Upper lobe of left lung (tissue), 6 donors: ENCODE measurements around the gene KCNJ9. TPM values are rescaled to one million over a fixed set of nuclear protein-coding genes. Genes with fewer than 3 reads are reported as not detected.

Experiments
- ATAC-seq, 2 donors: fragments of 200-7000 bp; cut with Tn5 transposase; one replicate each; pipeline ENCODE4 v1.9.1; 2022; ENCODE audit warnings: mild to moderate bottlenecking in 2 of 2, moderate library complexity in 2 of 2; ENCODE audit not compliant: low FRiP score in 2 of 2
- DNase-seq, 2 donors: peaks; one replicate each; pipeline ENCODE4 v3.0.0-alpha.2; 2019 to 2020
- H3K27ac ChIP-seq, 4 donors: fragments of 200-600 bp; sonication (generic); one replicate each; pipeline ENCODE4 v1.5.1; 2016 to 2019
- H3K27me3 ChIP-seq, 4 donors: fragments of 200-600 bp; sonication (generic); one replicate each; pipeline ENCODE4 v1.5.1; 2017 to 2019
- H3K36me3 ChIP-seq, 4 donors: fragments of 200-600 bp; sonication (generic); one replicate each; pipeline ENCODE4 v1.5.1; 2016 to 2019
- H3K4me1 ChIP-seq, 4 donors: fragments of 200-600 bp; sonication (generic); one replicate each; pipeline ENCODE4 v1.5.1; 2018 to 2019
- H3K4me3 ChIP-seq, 4 donors: fragments of 200-600 bp; sonication (generic); one replicate each; pipeline ENCODE4 v1.5.1; 2017 to 2019; ENCODE audit warnings: mild to moderate bottlenecking in 2 of 4, moderate library complexity in 1 of 4
- H3K9me3 ChIP-seq, 4 donors: fragments of 200-600 bp; sonication (generic); one replicate each; pipeline ENCODE4 v1.5.1; 2018 to 2019
- CTCF ChIP-seq, 6 experiments: fragments of 450-650 bp in 4 of 6; fragments of 200-600 bp in 2 of 6; sonication (generic) in 2 of 6; IDR thresholded peaks; one replicate each; pipeline ENCODE4 v1.5.1; 2016 to 2019; ENCODE audit warnings: antibody characterized with exemption in 6 of 6
- EP300 ChIP-seq, 4 donors: sonication (generic); formaldehyde crosslinking; IDR thresholded peaks; one replicate each; pipeline ENCODE4 v1.5.1; 2017; ENCODE audit warnings: antibody characterized with exemption in 4 of 4, control low read depth in 2 of 4
- POLR2A ChIP-seq, 4 donors: fragments of 450-650 bp; IDR thresholded peaks; one replicate each; pipeline ENCODE4 v1.5.1; 2016 to 2017; ENCODE audit warnings: antibody characterized with exemption in 4 of 4, mild to moderate bottlenecking in 2 of 4
- POLR2AphosphoS5 ChIP-seq, 2 donors: sonication (generic); formaldehyde crosslinking; IDR thresholded peaks; one replicate each; pipeline ENCODE4 v1.5.1; 2017; ENCODE audit warnings: antibody characterized with exemption in 2 of 2
- WGBS, 2 donors: methylation state at CpG; one replicate each; pipeline ENCODE4 v1.1.5; 2017 to 2018; 5-methylcytosine and 5-hydroxymethylcytosine counted together
- total RNA-seq, 6 donors: library from RNA; depleted of rRNA in 4 of 6; stranded (reverse); fragments of >200 nt in 4 of 6; gene quantifications; one replicate each; pipeline versions ENCODE4 v1.1.0 to v1.2.1, GENCODE V29; 2016 to 2021
- donor health status: DM: no; HTN: no; CAD: no; lungs with moderate emphysema.
- donor health status: DM: no; HTN: yes; CAD: no; lungs with severe emphysema.

The KCNJ9 gene
- total RNA-seq, 6 donors from 2014 or later, result not detected

GRCh38 chr1:160128636-160129035, 47.3 kb downstream of the KCNJ9 start:
- TF ChIP-seq CTCF (IDR thresholded peaks at IDR 0.05) (no peak), POLR2A (IDR thresholded peaks at IDR 0.05) (no peak), EP300 (IDR thresholded peaks at IDR 0.05) (no peak), POLR2AphosphoS5 (IDR thresholded peaks at IDR 0.05) (no peak)
- Histone ChIP-seq H3K36me3 (no peaks in the 10 kb centered on the region), H3K9me3 (no peaks in the 10 kb centered on the region), H3K4me1 (peaks cover 0 to 4% (median 1%) of the 10 kb centered on the region in 4 donors), H3K27ac (no peak overlapping the region), H3K27me3 (no peaks in the 10 kb centered on the region), H3K4me3 (no peak overlapping the region)
- WGBS, 2 donors, result 92 to 93% methylated on average over 18 of the region's 18 CpGs
- DNase-seq (no peak), ATAC-seq (no peak)

DNA sequence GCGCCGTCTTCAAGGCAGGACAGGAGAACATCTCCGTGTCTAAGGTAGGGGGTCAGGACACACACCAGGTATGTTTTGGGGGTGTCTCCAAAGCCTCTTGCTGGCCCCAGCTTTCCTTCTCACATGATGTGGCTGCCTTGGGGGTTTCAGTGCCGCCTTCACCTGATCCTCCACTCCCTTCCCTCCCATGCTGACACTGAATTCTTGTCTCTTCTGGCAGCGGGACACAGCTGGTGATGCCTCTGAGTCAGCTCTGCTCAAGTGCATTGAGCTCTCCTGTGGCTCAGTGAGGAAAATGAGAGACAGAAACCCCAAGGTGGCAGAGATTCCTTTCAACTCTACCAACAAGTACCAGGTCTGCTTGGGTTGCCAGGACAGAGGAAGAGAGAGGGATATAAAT, 47.7 kb downstream of the KCNJ9 start:
- H3K4me3 ChIP-seq, result no peak overlapping the region
- ATAC-seq (no peak), DNase-seq (no peak)
- H3K36me3 ChIP-seq, result no peaks in the 10 kb centered on the region
- H3K4me1 ChIP-seq, result peaks cover 0 to 4% (median 1%) of the 10 kb centered on the region in 4 donors
- WGBS, 2 donors, result 89 to 93% methylated on average over 5 of the region's 5 CpGs
- no peaks in the 10 kb centered on the region for H3K27me3 ChIP-seq
- TF ChIP-seq EP300 (IDR thresholded peaks at IDR 0.05), result no peak
- no peak for TF ChIP-seq POLR2A (IDR thresholded peaks at IDR 0.05)
- TF ChIP-seq POLR2AphosphoS5 (IDR thresholded peaks at IDR 0.05), result no peak
- TF ChIP-seq CTCF (IDR thresholded peaks at IDR 0.05), result no peak
- H3K27ac ChIP-seq, result no peak overlapping the region
- H3K9me3 ChIP-seq, result no peaks in the 10 kb centered on the region

GRCh38 chr1:160129558-160129957, 48.2 kb downstream of the KCNJ9 start:
- TF ChIP-seq POLR2A (IDR thresholded peaks at IDR 0.05) (no peak), CTCF (IDR thresholded peaks at IDR 0.05) (no peak), POLR2AphosphoS5 (IDR thresholded peaks at IDR 0.05) (no peak), EP300 (IDR thresholded peaks at IDR 0.05) (no peak)
- Histone ChIP-seq H3K27me3 (no peaks in the 10 kb centered on the region), H3K27ac (no peak overlapping the region), H3K9me3 (no peaks in the 10 kb centered on the region), H3K4me1 (peaks cover 0 to 4% (median 1%) of the 10 kb centered on the region in 4 donors), H3K4me3 (no peak overlapping the region), H3K36me3 (no peaks in the 10 kb centered on the region)
- DNase-seq (no peak), ATAC-seq (no peak)
- WGBS, 2 donors, result 78 to 89% methylated on average over 3 of the region's 3 CpGs

GRCh38 chr1:160129966-160130365, 48.6 kb downstream of the KCNJ9 start:
- Histone ChIP-seq H3K4me1 (peaks cover 0 to 4% (median 1%) of the 10 kb centered on the region in 4 donors), H3K36me3 (no peaks in the 10 kb centered on the region), H3K27ac (no peak overlapping the region), H3K27me3 (no peaks in the 10 kb centered on the region), H3K9me3 (no peaks in the 10 kb centered on the region), H3K4me3 (no peak overlapping the region)
- WGBS, 2 donors, result 83 to 87% methylated on average over 9 to 11 of the region's 11 CpGs
- DNase-seq (no peak), ATAC-seq (no peak)
- TF ChIP-seq CTCF (IDR thresholded peaks at IDR 0.05) (no peak), POLR2A (IDR thresholded peaks at IDR 0.05) (no peak), POLR2AphosphoS5 (IDR thresholded peaks at IDR 0.05) (no peak), EP300 (IDR thresholded peaks at IDR 0.05) (no peak)

DNA sequence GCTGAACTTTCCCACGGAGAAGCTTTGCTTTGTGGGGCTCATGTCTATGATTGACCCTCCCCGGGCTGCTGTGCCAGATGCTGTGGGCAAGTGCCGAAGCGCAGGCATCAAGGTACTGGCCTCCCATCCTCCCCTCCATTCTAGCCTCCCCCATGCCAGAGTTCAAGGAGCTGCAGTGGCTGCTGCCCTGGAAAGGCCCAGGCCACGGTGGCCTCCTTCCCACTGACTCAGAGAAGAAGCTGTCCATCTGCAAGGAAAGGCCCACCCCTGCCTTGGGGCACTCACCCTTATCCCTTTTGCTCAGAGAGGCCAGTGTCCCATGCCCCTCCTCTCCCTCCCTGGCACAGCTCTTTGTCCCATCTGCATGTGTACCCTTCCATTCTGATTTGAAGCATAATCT, 49.1 kb downstream of the KCNJ9 start:
- 88 to 89% methylated on average over 5 of the region's 5 CpGs for WGBS, 2 donors
- H3K36me3 ChIP-seq, result no peaks in the 10 kb centered on the region
- no peaks in the 10 kb centered on the region for H3K27me3 ChIP-seq
- ATAC-seq (no peak), DNase-seq (no peak)
- no peak overlapping the region for H3K4me3 ChIP-seq
- peaks cover 0 to 3% (median 0%) of the 10 kb centered on the region in 4 donors for H3K4me1 ChIP-seq
- H3K27ac ChIP-seq, result no peak overlapping the region
- H3K9me3 ChIP-seq, result no peaks in the 10 kb centered on the region
- TF ChIP-seq POLR2A (IDR thresholded peaks at IDR 0.05) (no peak), EP300 (IDR thresholded peaks at IDR 0.05) (no peak), CTCF (IDR thresholded peaks at IDR 0.05) (no peak), POLR2AphosphoS5 (IDR thresholded peaks at IDR 0.05) (no peak)
